GM03348 (cell line): ENCODE data around the gene APOC4.

Experiments
- DNase-seq: peaks from one replicate; pipeline ENCODE4 v3.0.0; 2012; ENCODE audit warnings: low spot score

The APOC4 gene

DNA sequence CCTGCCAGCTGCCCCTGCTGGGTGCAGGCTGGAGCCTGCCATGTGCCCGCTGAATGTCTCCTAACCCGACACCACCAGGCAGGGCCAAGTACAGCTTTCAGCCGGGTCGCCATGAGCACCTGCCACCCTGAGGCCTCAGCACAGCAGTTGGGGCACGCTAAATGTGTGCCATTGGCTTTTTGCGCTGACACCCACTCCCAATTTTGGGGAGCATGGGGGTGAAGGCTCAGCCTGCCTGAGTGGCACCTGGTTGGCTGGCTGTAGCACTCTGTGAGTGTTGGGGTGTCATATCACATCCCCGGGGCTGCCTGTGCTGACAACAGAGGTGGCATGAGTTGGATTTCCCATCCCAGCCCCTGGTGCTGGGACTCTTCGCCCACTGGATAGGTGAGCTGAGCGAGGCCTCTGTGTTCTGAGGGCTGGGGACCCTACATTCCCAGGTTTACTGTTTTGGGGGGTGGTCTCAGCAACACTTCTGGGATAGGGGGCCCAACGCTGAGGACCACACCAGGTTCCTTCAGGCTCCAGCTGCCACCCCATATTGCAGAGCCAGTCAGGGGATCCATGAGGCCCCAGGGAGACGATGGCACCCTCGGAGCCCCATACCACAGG is 52.0 kb downstream of the APOC4 start:
- no peak for DNase-seq
